Natural killer cell (primary cell): Measurements from ENCODE around the gene DTX3. TPM values are rescaled to one million over a fixed set of nuclear protein-coding genes. Genes with fewer than 3 reads are reported as not detected.

Source experiments
- ATAC-seq, 3 donors: fragments of 150-1000 bp in 2 of 3; fragments of 200-7000 bp in 1 of 3; cut with Tn5 transposase; 1 replicate in 1 of 3; 2 replicates in 2 of 3; pipeline ENCODE4 v1.10.0; 2021; ENCODE audit warnings: mild to moderate bottlenecking in 2 of 3, moderate library complexity in 2 of 3
- DNase-seq, 2 donors: peaks; one replicate each; pipeline versions ENCODE4 v3.0.0 to v3.0.0-alpha.2; 2013 to 2021; ENCODE audit warnings: mixed read lengths in 1 of 2
- H3K27ac ChIP-seq: one replicate; pipeline ENCODE4 v1.5.1; 2013; ENCODE audit warnings: mild to moderate bottlenecking, low read length
- H3K27me3 ChIP-seq: one replicate; pipeline ENCODE4 v1.6.1; 2013; ENCODE audit warnings: low read length; ENCODE audit not compliant: control insufficient read depth, insufficient read depth
- H3K36me3 ChIP-seq: one replicate; pipeline ENCODE4 v1.6.1; 2013; ENCODE audit warnings: low read length; ENCODE audit not compliant: control insufficient read depth, insufficient read depth
- H3K4me1 ChIP-seq: one replicate; pipeline ENCODE4 v1.6.1; 2013; ENCODE audit warnings: low read length; ENCODE audit not compliant: control insufficient read depth, insufficient read depth
- H3K4me3 ChIP-seq: one replicate; pipeline ENCODE4 v1.5.1; 2013; ENCODE audit warnings: low read length
- H3K9me3 ChIP-seq: one replicate; pipeline ENCODE4 v1.6.1; 2013; ENCODE audit warnings: low read length; ENCODE audit not compliant: control insufficient read depth, insufficient read depth
- H3K27ac Mint-ChIP-seq, 2 donors: one replicate each; pipeline ENCODE4 v1.8.0; 2022; ENCODE audit warnings: mild to moderate bottlenecking in 2 of 2, mixed read lengths in 2 of 2, moderate library complexity in 1 of 2
- H3K27me3 Mint-ChIP-seq, 2 donors: one replicate each; pipeline ENCODE4 v1.8.0; 2022; ENCODE audit warnings: low read depth in 2 of 2, mixed read lengths in 2 of 2
- H3K36me3 Mint-ChIP-seq: one replicate; pipeline ENCODE4 v1.8.0; 2022; ENCODE audit warnings: mixed read lengths
- H3K4me1 Mint-ChIP-seq, 2 donors: one replicate each; pipeline ENCODE4 v1.8.0; 2022; ENCODE audit warnings: mixed read lengths in 2 of 2
- H3K4me3 Mint-ChIP-seq: one replicate; pipeline ENCODE4 v1.8.0; 2022; ENCODE audit warnings: mild to moderate bottlenecking, moderate library complexity, mixed read lengths
- H3K9me3 Mint-ChIP-seq, 2 donors: one replicate each; pipeline ENCODE4 v1.8.0; 2022; ENCODE audit warnings: mixed read lengths in 2 of 2
- WGBS: methylation state at CpG from one replicate; pipeline ENCODE4 v1.1.7; 2013; ENCODE audit warnings: missing lambda C conversion rate; ENCODE audit not compliant: insufficient coverage; 5-methylcytosine and 5-hydroxymethylcytosine counted together
- intact Hi-C: fragments of 100-400 bp; cut with micrococcal nuclease; formaldehyde crosslinking; loops from one replicate; pipeline ENCODE4 v1.14.2; 2022
- total RNA-seq, 4 donors: library from RNA; stranded (reverse); fragments of 120-200 nt in 1 of 4; gene quantifications; one replicate each; pipeline versions ENCODE4 v1.2.3 to v1.2.4, GENCODE V29; 2013 to 2022
- TF ChIP-seq, protein P1 (sequence below): fragments of 200-600 bp; IDR thresholded peaks from one replicate; pipeline ENCODE4 v1.8.0; 2022; ENCODE audit warnings: antibody characterized with exemption

The DTX3 gene, protein sequence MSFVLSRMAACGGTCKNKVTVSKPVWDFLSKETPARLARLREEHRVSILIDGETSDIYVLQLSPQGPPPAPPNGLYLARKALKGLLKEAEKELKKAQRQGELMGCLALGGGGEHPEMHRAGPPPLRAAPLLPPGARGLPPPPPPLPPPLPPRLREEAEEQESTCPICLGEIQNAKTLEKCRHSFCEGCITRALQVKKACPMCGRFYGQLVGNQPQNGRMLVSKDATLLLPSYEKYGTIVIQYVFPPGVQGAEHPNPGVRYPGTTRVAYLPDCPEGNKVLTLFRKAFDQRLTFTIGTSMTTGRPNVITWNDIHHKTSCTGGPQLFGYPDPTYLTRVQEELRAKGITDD
- 10 to 100 TPM; 65.1 to 81.1 (median 77.0) TPM for total RNA-seq
- total RNA-seq (2013) = 21.0 TPM

DNA sequence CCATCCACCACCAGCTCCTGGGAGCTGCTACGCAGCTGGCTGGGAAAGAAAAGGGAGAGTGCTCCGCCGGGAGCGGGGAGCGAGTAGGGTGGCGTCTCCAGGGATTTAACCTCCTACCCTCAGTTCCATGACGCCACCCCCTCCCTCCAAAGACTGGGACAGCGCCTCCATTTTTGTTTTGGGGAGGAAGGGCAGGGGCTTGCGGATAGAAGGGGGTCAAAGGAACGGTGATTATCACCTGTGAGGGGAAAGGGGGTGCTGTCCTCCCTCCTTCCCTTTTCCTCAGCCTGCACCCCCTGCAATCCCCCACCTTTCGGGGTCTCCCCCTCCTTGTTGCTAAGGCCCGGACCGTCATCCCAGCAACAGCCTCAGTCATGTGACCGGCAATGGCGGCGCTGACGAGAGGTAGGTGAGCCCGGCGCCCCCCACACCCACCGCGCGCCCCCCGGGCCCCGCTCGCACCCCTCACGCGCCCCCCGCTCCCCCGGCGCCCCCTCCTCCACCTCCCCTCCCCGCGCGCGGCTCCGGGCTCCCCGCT lies at the start of gene DTX3:
Gene DTX3, plus strand, starts transcription at position 371 of the 538 bp plus-strand sequence. CDS start 1,694 bp downstream, outside the sequence.
- DNase-seq = peak in 1 of 2 donors; percentile 67
- Histone ChIP-seq H3K4me1 (peaks cover 29% of the 10 kb centered on the region), H3K36me3 (peaks cover 27% of the 10 kb centered on the region), H3K27ac (peak within 1 kb of the TSS; percentile 72), H3K4me3 (peak within 1 kb of the TSS; percentile 57), H3K9me3 (no peaks in the 10 kb centered on the region), H3K27me3 (no peaks in the 10 kb centered on the region)
- 6% methylated on average over 8 of the region's 36 CpGs for WGBS
- Mint-ChIP-seq H3K9me3 (no peaks in the 10 kb centered on the region), H3K4me3 (peak within 1 kb of the TSS; percentile 86), H3K36me3 (peaks cover 4% of the 10 kb centered on the region), H3K27ac (peak within 1 kb of the TSS; percentile 92 to 93), H3K27me3 (no peaks in the 10 kb centered on the region), H3K4me1 (peaks cover 34 to 53% of the 10 kb centered on the region in 2 donors)
- intact Hi-C loops = loop anchor here (2.0 kb wide), 1 partner anchor 14 kb away; the partner anchor contains the start of gene PIP4K2C
- TF ChIP-seq, protein P1, sequence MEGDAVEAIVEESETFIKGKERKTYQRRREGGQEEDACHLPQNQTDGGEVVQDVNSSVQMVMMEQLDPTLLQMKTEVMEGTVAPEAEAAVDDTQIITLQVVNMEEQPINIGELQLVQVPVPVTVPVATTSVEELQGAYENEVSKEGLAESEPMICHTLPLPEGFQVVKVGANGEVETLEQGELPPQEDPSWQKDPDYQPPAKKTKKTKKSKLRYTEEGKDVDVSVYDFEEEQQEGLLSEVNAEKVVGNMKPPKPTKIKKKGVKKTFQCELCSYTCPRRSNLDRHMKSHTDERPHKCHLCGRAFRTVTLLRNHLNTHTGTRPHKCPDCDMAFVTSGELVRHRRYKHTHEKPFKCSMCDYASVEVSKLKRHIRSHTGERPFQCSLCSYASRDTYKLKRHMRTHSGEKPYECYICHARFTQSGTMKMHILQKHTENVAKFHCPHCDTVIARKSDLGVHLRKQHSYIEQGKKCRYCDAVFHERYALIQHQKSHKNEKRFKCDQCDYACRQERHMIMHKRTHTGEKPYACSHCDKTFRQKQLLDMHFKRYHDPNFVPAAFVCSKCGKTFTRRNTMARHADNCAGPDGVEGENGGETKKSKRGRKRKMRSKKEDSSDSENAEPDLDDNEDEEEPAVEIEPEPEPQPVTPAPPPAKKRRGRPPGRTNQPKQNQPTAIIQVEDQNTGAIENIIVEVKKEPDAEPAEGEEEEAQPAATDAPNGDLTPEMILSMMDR = no peak
- ATAC-seq = peak; percentile 43 to 66 (median 61)

DNA sequence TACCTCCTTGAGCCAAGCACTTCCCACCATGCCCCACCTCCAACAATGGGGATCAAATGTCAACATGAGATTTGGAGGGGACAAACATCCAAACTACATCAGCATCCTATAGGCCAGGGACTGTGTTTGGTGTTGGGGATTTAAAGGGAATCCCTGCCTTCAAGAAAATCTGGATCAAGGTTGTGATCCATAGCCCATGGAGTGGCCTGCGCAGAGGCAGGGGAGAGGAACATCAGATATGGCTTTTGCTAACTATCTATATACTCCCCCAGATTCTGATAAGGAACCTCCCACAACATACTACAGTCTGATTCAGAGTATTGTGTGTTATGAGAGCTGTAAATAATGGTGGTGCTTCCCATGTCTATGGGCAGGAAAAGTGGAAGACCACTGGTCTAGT lies 49.7 kb upstream of the DTX3 start:
- H3K27ac ChIP-seq = no peak overlapping the region
- no peaks in the 10 kb centered on the region for H3K9me3 ChIP-seq
- Mint-ChIP-seq H3K9me3 (no peaks in the 10 kb centered on the region), H3K4me1 (peaks cover 0 to 9% of the 10 kb centered on the region in 2 donors), H3K27ac (no peak overlapping the region), H3K27me3 (peaks cover 12 to 27% of the 10 kb centered on the region in 2 donors), H3K36me3 (no peaks in the 10 kb centered on the region), H3K4me3 (no peak overlapping the region)
- TF ChIP-seq, protein P1 = no peak
- no peaks in the 10 kb centered on the region for H3K36me3 ChIP-seq
- H3K4me3 ChIP-seq = no peak overlapping the region
- ATAC-seq (no peak), DNase-seq (no peak)
- peaks cover 6% of the 10 kb centered on the region for H3K4me1 ChIP-seq
- peaks cover 5% of the 10 kb centered on the region for H3K27me3 ChIP-seq
- WGBS = 100% methylated on average over 1 of the region's 1 CpG
- intact Hi-C loops = no loop called here

DNA sequence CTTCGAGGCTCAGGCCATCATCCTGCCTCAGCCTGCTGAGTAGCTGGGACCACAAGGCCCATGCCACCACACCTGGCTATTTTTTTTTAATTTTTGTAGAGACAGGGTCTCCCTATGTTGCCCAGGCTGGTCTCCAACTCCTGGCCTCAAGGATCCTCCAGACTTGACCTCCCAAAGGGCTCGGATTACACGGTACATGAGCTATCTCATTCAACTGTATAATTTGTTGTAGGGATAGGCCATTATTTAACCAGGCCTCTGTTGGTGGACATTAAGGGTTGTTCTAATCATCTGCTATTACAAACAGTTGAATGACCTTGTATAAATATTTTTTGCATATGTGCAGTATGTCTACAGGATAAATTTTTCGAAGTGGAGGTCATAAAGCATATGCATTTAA lies 45.8 kb upstream of the DTX3 start:
- no peaks in the 10 kb centered on the region for H3K36me3 ChIP-seq
- no peak for ATAC-seq
- Mint-ChIP-seq H3K27me3 (peaks cover 17 to 22% of the 10 kb centered on the region in 2 donors), H3K9me3 (no peaks in the 10 kb centered on the region), H3K4me3 (no peak overlapping the region), H3K4me1 (no peaks in the 10 kb centered on the region), H3K36me3 (no peaks in the 10 kb centered on the region), H3K27ac (no peak overlapping the region)
- intact Hi-C loops = no loop called here
- no peak for DNase-seq
- H3K9me3 ChIP-seq = no peaks in the 10 kb centered on the region
- WGBS = 96% methylated on average over 4 of the region's 4 CpGs
- no peaks in the 10 kb centered on the region for H3K4me1 ChIP-seq
- no peak overlapping the region for H3K27ac ChIP-seq
- no peak overlapping the region for H3K4me3 ChIP-seq
- TF ChIP-seq, protein P1 = no peak
- peaks cover 3% of the 10 kb centered on the region for H3K27me3 ChIP-seq
